HCT116 (cell line): ENCODE data around the gene UCN2. TPM values are rescaled to one million over a fixed set of nuclear protein-coding genes. Genes with fewer than 3 reads are reported as not detected.

Experiments used
- ATAC-seq: fragments of 200-7000 bp; cut with Tn5 transposase; 2 replicates; pipeline ENCODE4 v1.9.1; 2020; ENCODE audit warnings: mild to moderate bottlenecking, moderate library complexity
- BruUV-seq: library from RNA; stranded (reverse); fragments of 400-500 nt; replicated peaks from 2 replicates; lab custom pipeline; 2021; lab: Mats Ljungman, UMichigan
- CTCF ChIA-PET: fragments of 300-600 bp; sonication (Branson Sonifier 250); formaldehyde crosslinking; loops from one replicate; lab custom pipeline; 2021; ENCODE audit warnings: antibody characterized with exemption; lab: Charles Lee
- POLR2A ChIA-PET: fragments of 300-600, 350-600 bp; sonication (Branson Sonifier 250); formaldehyde crosslinking; loops from one replicate; lab custom pipeline; 2021; ENCODE audit warnings: antibody characterized with exemption; lab: Charles Lee
- RAD21 ChIA-PET, 2 experiments: fragments of 300-600 bp; sonication (Branson Sonifier 250); formaldehyde crosslinking; loops; one replicate each; lab custom pipeline; 2023; ENCODE audit warnings: low total read pairs in 2 of 2; ENCODE audit not compliant: uncharacterized antibody in 2 of 2, unreplicated experiment in 2 of 2, low non-redundant PET in 1 of 2; lab: Charles Lee
- DNase-seq: peaks from one replicate; pipeline ENCODE4 v3.0.0-alpha.2; 2010; ENCODE audit warnings: low read depth, low spot score
- H2AFZ ChIP-seq: fragments of 200-600 bp; shearing (Covaris generic), sonication (generic); 2 replicates; pipeline ENCODE4 v1.6.1; 2017; ENCODE audit warnings: low read depth, mixed run types, mixed read lengths, antibody characterized with exemption, low read length; ENCODE audit not compliant: poor library complexity, severe bottlenecking
- H3K27ac ChIP-seq: 2 replicates; pipeline ENCODE4 v1.5.1; 2012; ENCODE audit warnings: low read depth, low read length
- H3K27me3 ChIP-seq: fragments of 200-600 bp; sonication (generic); 2 replicates; pipeline ENCODE4 v1.6.1; 2016; ENCODE audit warnings: mixed run types, low read length, mixed read lengths; ENCODE audit not compliant: insufficient read depth
- H3K36me3 ChIP-seq, 2 experiments: fragments of 200-500 bp in 1 of 2; fragments of 200-600 bp in 1 of 2; sonication (Bioruptor generic) in 1 of 2; sonication (generic) in 1 of 2; 2 replicates each; pipeline versions ENCODE4 v1.5.1 to v1.6.1; 2014 to 2016; ENCODE audit warnings: low read length in 2 of 2, inconsistent platforms in 1 of 2, mixed read lengths in 1 of 2, mixed run types in 1 of 2; ENCODE audit not compliant: insufficient read depth in 2 of 2, control insufficient read depth in 1 of 2
- H3K4me1 ChIP-seq, 2 experiments: fragments of 200-600 bp in 1 of 2; sonication (generic) in 1 of 2; 2 replicates each; pipeline versions ENCODE4 v1.5.1 to v1.6.1; 2012 to 2017; ENCODE audit warnings: low read length in 2 of 2, inconsistent platforms in 1 of 2, mild to moderate bottlenecking in 1 of 2, mixed read lengths in 1 of 2, mixed run types in 1 of 2, moderate library complexity in 1 of 2; ENCODE audit not compliant: insufficient read depth in 2 of 2, control insufficient read depth in 1 of 2
- H3K4me2 ChIP-seq: fragments of 200-600 bp; sonication (generic); 2 replicates; pipeline ENCODE4 v1.6.1; 2017; ENCODE audit warnings: mixed run types, low read length, mixed read lengths
- H3K4me3 ChIP-seq, 2 experiments: fragments of 200-600 bp in 1 of 2; sonication (generic) in 1 of 2; replicated peaks in 1 of 2; 2 replicates each; pipeline ENCODE4 v1.5.1; 2011 to 2016; ENCODE audit warnings: low read length in 2 of 2, control low read depth in 1 of 2, low read depth in 1 of 2, mild to moderate bottlenecking in 1 of 2, mixed read lengths in 1 of 2, mixed run types in 1 of 2
- H3K79me2 ChIP-seq: fragments of 200-600 bp; sonication (generic); 2 replicates; pipeline ENCODE4 v1.6.1; 2017; ENCODE audit warnings: mild to moderate bottlenecking, mixed run types, low read length, moderate library complexity, mixed read lengths; ENCODE audit not compliant: insufficient read depth
- H3K9ac ChIP-seq: fragments of 200-600 bp; sonication (generic); 2 replicates; pipeline ENCODE4 v1.6.1; 2016; ENCODE audit warnings: low read length, mixed read lengths
- H3K9me2 ChIP-seq: fragments of 200-600 bp; sonication (generic), shearing (Covaris generic); 2 replicates; pipeline ENCODE4 v1.6.1; 2017; ENCODE audit warnings: mixed run types, mild to moderate bottlenecking, moderate library complexity; ENCODE audit not compliant: insufficient read depth
- H3K9me3 ChIP-seq, 2 experiments: fragments of 200-500 bp in 1 of 2; fragments of 200-600 bp in 1 of 2; sonication (Bioruptor generic) in 1 of 2; sonication (generic) in 1 of 2; 2 replicates each; pipeline ENCODE4 v1.6.1; 2014 to 2017; ENCODE audit warnings: low read length in 2 of 2, mixed read lengths in 2 of 2, inconsistent platforms in 1 of 2, low read depth in 1 of 2, mild to moderate bottlenecking in 1 of 2, mixed run types in 1 of 2, moderate library complexity in 1 of 2; ENCODE audit not compliant: control insufficient read depth in 1 of 2, insufficient read depth in 1 of 2
- H4K20me1 ChIP-seq: fragments of 200-600 bp; sonication (generic), shearing (Covaris generic); 2 replicates; pipeline ENCODE4 v1.6.1; 2017; ENCODE audit warnings: mixed run types, mild to moderate bottlenecking, moderate library complexity; ENCODE audit not compliant: insufficient read depth
- CTCF ChIP-seq, 3 experiments: fragments of 200-600 bp in 1 of 3; sonication (generic) in 1 of 3; IDR thresholded peaks in 2 of 3; conservative IDR thresholded peaks in 1 of 3; 2 replicates each; pipeline ENCODE4 v1.5.1; 2012 to 2017; ENCODE audit warnings: low read depth in 2 of 3, low read length in 2 of 3, antibody characterized with exemption in 1 of 3, borderline replicate concordance in 1 of 3, control low read depth in 1 of 3, mild to moderate bottlenecking in 1 of 3, mixed read lengths in 1 of 3, mixed run types in 1 of 3, moderate library complexity in 1 of 3; ENCODE audit not compliant: insufficient read depth in 1 of 3
- EZH2 ChIP-seq: fragments of 200-600 bp; sonication (generic); IDR thresholded peaks from 2 replicates; pipeline ENCODE4 v1.6.1; 2017; ENCODE audit warnings: antibody characterized with exemption, mixed run types
- SP1 ChIP-seq: IDR thresholded peaks from 2 replicates; pipeline ENCODE4 v1.6.1; 2012; ENCODE audit warnings: low read depth
- TCF7L2 ChIP-seq: IDR thresholded peaks from 2 replicates; pipeline ENCODE4 v1.7.0; 2011; ENCODE audit warnings: borderline replicate concordance, inconsistent platforms; ENCODE audit not compliant: insufficient read depth, insufficient read length; ENCODE audit errors: extremely low read depth
- ZFX ChIP-seq: fragments of 450-650 bp; IDR thresholded peaks from 2 replicates; pipeline ENCODE4 v1.6.1; 2017
- intact Hi-C: fragments of 100-400 bp; cut with micrococcal nuclease; formaldehyde crosslinking; loops from 2 replicates; pipeline ENCODE4 v1.10.0; 2022
- total RNA-seq: library from RNA; stranded (reverse); gene quantifications from one replicate; pipeline ENCODE4 v1.2.1, GENCODE V29; 2021; ENCODE audit not compliant: unreplicated experiment

Gene UCN2
- total RNA-seq, 1 experiment from 2014 or later: 1.5 TPM

- H3K79me2 ChIP-seq: 0 out of 2 replicates have a peak, but pooled peaks cover 7% of the 10 kb centered on the region
- ChIA-PET RAD21 (interaction anchor here (0.8 to 1.7 kb wide), 5 partner anchors 85 to 148 kb away, joined by 3 to 10 read pairs (median 3); no protein-coding TSS in a partner anchor), POLR2A (interaction anchor here (1.3 kb wide), 1 partner anchor 113 kb away, joined by 3 read pairs; no protein-coding TSS in a partner anchor), CTCF (interaction anchor here (0.6 to 2.1 kb wide), 14 partner anchors 9 to 275 kb away, joined by 3 to 30 read pairs (median 4); partner anchors contain the start of genes ATRIP, CCDC51, SLC26A6 and TMA7)
- H3K27ac ChIP-seq: no peak overlapping the region
- no peak overlapping the region for H3K4me2 ChIP-seq
- no peak overlapping the region for H3K4me3 ChIP-seq
- no peak overlapping the region for H2AFZ ChIP-seq
- H3K9me2 ChIP-seq: no peaks in the 10 kb centered on the region
- H3K9me3 ChIP-seq: no peaks in the 10 kb centered on the region
- no peaks in the 10 kb centered on the region for H3K27me3 ChIP-seq
- peak; percentile 99 for ATAC-seq
- H3K4me1 ChIP-seq: peaks cover 0 to 6% of the 10 kb centered on the region in 2 experiments; a peak in 1 of 4 replicates
- peaks cover 16 to 19% of the 10 kb centered on the region in 2 experiments for H3K36me3 ChIP-seq
- no peaks in the 10 kb centered on the region for H4K20me1 ChIP-seq
- no peak overlapping the region for H3K9ac ChIP-seq
- TF ChIP-seq ZFX: no peak
- no peak for TF ChIP-seq EZH2
- TF ChIP-seq CTCF (IDR thresholded peaks at IDR 0.05 in 2 of 3, conservative IDR thresholded peaks at IDR 0.05 in 1 of 3; ENCODE audit: borderline replicate concordance in 1 of 3, insufficient read depth in 1 of 3, low read depth in 2 of 3, low read length in 2 of 3): peak in 2 of 3 experiments; percentile 94 to 98; a peak in 4 of 6 replicates
- TF ChIP-seq SP1: no peak
- peak; percentile 43 for TF ChIP-seq TCF7L2
- intact Hi-C loops: loop anchor here (1.0 to 5.0 kb wide), 6 partner anchors 42 to 355 kb away; no protein-coding TSS in a partner anchor
- BruUV-seq: no TSS peak
- peak; percentile 54 for DNase-seq
Measured at GRCh38 chr3:48548729-48549705, 14.6 kb downstream of the UCN2 start.
